NCI-H526 treated with DMSO at 0.1 percent for 48 hours (cell line): ENCODE results near the gene ABHD15.

ENCODE experiments used
- DNase-seq: peaks from one replicate; lab custom pipeline; 2025; lab: John Stamatoyannopoulos, UW

The ABHD15 gene

GRCh38 chr17:29533976-29534375 lies 32.9 kb downstream of the ABHD15 start:
- no peak for DNase-seq

DNA sequence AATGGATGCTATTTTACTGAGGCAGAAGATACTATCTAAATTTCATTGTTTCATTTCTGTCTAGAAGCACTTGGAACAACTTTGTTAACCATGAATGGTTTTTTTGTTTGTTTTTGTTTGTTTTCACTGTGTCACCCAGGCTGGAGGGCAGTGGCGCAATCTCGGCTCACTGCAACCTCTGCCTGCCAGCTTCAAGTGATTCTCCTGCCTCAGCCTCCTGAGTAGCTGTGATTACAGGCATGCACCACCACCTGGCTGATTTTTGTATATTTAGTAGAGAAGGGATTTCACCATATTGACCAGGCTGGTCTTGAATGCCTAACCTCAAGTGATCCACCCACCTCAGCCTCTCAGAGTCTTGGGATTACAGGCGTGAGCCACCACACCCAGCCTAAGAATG lies 40.5 kb downstream of the ABHD15 start:
- DNase-seq, result no peak

- no peak for DNase-seq
Measured at GRCh38 chr17:29524692-29525091, 42.1 kb downstream of the ABHD15 start.

GRCh38 chr17:29518359-29518758 lies 48.5 kb downstream of the ABHD15 start:
- DNase-seq, result no peak

DNA sequence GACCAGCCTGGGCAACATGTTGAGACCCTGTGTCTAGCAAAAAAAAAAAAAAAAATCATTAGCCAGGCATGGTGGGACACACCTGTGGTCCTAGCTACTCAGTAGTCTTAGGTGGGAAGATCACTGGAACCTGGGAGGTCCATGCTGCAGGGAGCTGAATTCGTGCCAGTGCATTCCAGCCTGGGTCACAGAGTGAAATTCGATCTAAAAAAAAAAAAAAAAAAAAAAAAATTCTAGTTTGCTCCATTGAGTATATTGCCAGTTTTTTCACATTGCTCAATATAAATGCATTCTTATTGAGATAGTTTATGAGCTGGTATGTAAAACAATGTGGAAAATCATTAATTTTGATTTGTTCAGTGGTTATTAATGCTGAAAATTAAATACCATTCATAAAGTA lies 52.0 kb downstream of the ABHD15 start:
- DNase-seq, result no peak

DNA sequence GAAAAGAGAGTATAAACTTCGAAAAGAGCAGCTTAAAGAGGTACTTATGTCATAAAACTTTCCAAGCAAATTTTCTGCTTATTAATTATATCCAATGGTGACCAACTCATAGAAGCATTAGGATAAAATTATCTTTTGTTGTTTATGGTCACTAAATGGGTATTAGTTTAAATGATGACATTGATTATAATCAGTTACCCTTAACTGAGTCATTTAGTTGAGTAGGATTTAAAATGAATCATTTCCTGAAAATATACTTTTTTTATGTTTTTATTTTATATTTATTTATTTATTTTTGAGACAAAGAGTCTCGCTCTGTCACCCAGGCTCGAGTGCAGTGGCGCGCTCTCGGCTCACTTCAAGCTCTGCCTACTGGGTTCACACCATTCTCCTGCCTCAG lies 55.9 kb downstream of the ABHD15 start:
- no peak for DNase-seq
